Activated naive CD4-positive, alpha-beta T cell treated with Interleukin-2 at 50 U/mL for 16 hours (primary cell): ENCODE measurements around the gene BSDC1.

ENCODE experiments used
- DNase-seq: peaks from one replicate; pipeline ENCODE4 v3.0.0-alpha.2; 2020

Gene BSDC1

DNA sequence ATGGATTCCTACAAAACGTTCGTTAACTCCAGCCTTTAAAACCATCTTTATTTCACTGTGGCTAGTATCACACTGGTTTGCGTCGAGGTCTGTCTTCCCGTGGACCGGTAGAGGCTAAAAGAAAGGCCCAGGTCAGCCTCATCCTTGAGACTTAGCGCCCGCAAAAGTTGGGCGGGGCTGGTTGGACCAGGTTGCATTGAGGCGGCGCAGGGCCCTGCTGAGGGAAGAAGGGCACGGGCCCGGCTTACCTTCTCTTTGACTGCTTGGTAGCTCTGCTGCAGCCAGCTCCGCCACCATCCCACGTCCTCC lies 455 bp downstream of the BSDC1 start:
- peak; percentile 40 for DNase-seq

DNA sequence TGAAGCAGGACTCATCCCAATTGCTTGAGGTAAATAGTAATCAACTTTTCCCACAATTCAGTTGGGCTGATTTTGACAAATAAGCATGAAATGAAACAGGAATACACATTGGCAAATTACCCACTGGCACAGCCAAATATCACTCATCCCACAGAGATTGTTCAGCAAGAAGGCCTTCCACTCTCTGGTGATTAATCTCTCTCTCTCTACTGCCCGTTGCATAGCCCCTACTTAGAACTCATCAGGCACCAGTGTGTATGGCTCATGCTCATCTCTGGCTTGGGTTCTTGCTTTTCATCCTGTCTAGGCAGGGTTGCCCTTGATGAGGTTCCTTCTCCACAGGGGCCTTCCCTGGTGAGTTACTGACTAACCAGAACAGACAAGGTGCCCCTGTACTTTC lies 1.1 kb downstream of the BSDC1 start:
- peak; percentile 9 for DNase-seq

DNA sequence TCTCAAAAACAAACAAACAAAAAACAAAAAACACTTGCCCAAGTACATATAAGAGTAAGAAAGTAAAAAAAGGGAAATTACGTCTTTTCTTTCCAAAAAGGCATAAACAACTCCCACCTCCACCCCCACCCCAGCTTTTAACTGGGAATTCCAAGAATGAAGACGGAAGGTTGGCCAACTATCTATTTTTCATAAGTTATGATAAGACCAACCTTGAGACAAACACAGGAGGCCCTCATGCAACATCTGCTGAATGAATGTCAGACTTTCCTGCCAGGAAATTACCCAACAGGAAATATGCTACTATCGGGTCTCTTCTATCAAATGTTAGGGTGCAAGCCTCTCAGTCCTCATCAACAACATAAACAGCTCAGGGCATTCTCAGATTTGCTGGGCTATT lies 1.9 kb downstream of the BSDC1 start:
- no peak for DNase-seq

DNA sequence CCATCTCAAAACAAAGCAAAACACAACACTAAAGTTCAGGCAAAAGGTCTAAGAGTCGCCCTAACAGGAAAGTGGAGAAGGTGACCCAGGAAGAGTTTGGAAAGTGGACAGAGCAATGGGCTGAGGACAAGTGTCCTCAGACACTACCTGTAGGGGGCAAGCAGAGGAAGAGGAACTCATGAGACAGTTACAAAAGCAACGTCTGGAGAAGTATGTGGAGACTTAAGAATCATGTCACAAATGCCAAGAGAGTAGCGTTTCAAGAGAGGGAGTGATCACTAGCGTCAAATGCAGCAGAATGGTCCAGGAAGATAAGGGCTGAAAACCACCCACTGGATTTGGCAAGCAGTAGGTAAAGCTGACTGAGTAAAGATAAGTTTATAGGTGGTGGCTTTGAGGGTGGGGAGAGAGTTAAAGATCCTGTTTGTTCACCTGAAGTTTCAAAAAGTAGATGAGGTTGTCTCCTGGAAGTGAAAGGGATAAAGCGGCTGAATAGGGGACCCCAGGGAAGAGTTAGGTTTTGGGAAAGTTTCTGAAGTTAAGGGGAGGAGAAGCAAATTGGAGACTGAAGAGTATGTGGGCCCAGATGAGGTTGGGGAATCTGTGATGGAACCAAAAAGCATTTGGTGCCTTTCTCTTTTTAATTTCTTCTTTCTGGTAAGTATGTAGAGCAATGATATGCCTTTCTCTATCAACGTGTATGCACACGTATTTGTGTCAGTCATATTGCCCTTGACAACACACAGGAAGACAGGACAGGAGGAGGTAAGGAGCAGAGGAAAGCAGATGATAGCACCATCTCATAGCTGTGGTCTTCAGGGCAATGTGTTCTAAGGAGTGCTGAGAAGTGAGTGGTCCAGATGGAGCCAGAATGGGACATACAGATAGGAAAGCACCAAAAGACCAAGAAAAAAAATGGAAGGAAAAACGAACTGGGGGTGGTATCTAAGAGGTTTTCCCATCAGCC lies 3.1 kb downstream of the BSDC1 start:
- no peak for DNase-seq

- no peak for DNase-seq
Measured at GRCh38 chr1:32388641-32389040, 5.6 kb downstream of the BSDC1 start.

DNA sequence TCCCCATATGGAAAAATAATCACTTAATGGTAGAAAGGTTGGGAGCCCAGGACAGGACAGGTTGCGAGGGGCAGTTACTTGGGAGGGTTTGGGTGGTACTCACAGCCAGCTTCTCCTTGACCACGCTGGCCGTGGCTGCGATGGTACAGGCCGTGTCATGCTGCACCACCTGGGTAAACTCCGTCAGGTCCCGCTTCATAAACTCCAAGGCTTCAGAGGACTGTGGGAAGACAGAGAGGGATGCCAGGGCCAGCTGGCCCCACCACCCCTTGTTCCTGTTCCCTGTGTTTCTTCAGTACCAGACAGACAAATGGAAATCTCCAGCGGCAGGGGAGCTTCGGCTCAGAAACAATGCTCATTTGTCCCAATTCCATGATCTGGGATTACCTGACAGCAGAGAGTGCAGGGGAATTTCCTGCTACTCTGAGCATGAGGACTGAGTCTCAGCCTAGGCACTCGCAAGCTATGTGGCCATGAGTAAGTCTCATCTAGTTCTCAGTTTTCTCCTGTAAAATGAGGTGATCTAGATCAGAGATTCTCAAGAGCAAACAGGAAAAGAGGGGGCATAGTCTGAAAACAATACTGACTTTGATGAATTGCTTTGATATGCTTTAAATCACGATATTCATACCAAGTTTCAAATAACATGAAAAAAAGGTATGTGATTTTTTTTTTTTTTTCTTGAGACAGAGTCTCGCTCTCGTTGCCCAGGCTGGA lies 7.4 kb downstream of the BSDC1 start:
- DNase-seq: no peak

- DNase-seq: no peak
Measured at GRCh38 chr1:32380057-32380456, 14.2 kb downstream of the BSDC1 start.

DNA sequence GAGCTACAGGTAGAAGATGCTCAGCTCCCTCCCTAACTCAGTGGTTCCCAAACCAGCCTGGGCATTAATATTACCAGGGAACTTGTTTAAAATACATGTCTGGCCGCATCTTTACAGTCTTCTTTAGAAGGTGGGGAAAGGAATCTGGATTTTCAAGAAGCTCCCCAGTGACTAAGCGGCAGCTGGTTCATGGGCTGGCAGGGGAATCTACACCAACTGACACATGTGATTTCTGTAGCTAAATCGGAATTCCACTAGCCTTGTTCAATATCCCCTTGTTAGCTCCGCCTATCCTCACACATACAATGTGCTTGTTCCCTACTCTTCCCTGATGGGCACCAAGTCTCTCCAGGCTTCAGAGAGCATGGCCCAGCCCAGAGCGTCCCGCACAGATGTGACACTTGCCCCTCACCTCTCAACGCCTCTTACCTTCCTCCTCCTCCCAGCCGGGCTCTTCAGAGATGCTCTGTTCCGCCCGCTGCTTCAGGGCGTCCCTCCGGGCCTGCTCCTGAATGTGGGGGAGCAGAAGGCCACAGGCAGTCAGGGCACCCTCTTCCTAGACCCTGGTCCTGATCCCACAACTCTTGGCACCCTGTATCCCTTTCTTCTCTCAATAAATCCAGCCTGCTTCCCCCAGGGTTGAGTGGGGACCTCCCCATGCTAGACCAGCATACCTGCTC lies 16.6 kb downstream of the BSDC1 start:
- no peak for DNase-seq

GRCh38 chr1:32376199-32376598 lies 18.0 kb downstream of the BSDC1 start:
- DNase-seq: no peak

DNA sequence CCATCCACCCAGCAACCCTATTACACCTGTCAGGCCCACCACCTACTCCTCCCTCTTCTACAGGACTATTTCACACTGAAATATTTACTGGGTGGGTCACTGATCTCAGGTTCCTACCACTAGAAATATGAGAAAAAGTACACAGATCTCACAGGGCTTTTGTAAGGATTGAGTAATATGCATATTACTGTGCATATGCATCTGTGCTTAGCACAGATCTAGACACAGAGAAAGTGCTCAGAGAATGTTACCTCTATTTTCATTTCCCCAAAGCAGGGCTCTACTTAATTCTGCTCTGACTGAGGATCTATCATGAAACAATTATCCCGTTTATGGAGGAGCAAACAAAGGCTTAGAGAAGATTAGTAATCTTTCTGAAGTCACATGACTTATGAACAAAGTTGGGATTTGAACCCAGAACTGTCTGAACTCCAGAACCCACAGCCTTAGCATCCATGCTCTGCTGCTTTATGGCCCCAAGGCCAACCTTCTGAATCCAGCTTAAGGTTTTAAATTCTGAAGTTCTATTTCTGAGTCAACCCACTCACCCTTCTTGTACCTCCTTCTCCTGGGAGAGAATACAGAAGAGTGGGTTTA lies 20.1 kb downstream of the BSDC1 start:
- no peak for DNase-seq

DNA sequence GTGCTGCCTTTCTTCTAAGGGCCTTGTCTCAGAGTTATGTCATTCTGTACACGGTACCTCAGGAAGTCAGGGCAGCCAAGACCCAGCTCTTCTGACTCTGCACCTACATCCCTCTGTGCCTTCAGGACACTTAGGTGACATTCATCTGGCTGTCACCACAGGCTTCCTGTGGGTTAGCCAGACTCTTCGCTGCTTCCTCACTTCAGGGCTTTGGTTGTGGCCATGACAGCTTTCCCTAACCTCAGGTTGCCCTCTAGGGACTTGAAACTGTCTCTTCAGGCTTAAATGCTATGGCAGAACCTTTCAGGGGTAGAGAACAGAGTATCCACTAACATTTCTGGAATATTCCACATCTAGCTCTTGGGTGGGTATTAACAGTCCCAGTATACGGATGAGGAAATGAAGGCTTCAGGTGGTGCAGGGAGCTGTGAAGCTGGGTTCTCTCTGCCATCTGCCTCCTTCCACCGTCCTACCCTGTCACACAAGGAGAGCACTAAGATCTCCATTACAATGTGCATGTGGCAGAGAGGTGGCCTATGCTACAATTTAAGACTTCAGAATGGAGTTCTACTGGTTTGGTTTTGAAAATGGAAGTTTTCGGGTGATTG lies 22.0 kb downstream of the BSDC1 start:
- DNase-seq: peak; percentile 35

DNA sequence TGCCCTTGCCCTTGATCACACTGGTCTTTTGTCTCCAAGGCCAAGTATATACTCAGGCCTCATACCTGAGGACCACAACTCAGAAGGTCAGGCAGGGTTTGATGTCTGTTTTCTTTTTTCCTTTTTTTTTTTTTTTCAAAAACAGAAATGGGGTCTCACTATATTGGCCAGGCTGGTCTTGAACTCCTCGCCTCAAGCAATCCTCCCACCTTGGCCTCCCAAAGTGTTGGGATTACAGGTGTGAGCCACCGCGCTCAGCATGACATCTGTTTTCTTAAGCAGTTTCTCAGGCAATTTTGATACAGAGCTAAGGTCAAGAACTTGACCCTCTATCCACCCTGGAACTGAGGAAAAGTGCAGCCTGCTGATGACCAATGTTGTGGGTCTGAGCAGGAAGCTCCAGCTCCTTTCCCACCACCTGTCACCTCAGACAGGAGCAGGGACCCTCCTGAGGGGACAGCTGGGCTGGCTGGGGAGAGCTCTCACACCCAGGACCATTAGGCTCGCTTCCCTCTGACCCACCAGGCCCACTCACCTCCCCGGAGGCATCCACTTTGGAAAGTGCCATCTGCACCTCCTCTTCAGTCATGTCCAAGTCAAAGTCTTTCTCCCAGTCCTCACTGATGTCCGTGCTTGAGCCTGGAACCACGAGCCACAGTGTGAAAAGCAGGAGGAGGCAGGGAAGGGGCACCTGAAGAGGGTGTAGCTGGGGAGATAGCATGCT lies 26.2 kb downstream of the BSDC1 start:
- no peak for DNase-seq

GRCh38 chr1:32365445-32365844 lies 28.8 kb downstream of the BSDC1 start:
- no peak for DNase-seq

DNA sequence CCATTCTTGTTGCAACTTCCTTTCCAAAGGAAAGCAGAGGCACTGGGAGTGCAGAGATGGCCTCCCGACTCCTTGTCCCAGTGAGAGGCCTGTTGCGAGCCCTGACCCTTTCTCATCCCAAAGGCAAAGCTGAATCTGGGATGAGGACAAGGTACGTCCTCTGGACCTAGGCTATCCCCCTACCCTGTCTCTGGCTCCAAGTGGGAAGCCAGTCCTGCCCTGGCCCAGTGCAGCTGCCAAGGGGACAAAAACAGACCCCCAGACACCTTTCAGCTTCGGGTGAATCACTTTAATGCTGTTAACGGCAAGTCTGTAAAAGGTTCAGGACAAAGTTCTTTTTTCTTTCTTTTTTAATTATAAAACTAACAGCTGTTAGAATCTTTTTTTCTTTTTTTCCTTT lies 29.4 kb downstream of the BSDC1 start:
- no peak for DNase-seq

- DNase-seq: no peak
Measured at GRCh38 chr1:32363713-32364112, 30.5 kb downstream of the BSDC1 start.

GRCh38 chr1:32362474-32363313 lies 31.5 kb downstream of the BSDC1 start, which contains the start of the genes FAM229A and TSSK3:
Gene FAM229A, minus strand, starts transcription at chr1:32362485. Its CDS starts 394 bp downstream, at chr1:32362091.
Gene TSSK3, plus strand, starts transcription at chr1:32362539. Its CDS starts 163 bp downstream, at chr1:32362702.
- no peak for DNase-seq

GRCh38 chr1:32361674-32362473 lies 32.4 kb downstream of the BSDC1 start:
- DNase-seq: peak; percentile 26

GRCh38 chr1:32361308-32361673 lies 33.0 kb downstream of the BSDC1 start:
- DNase-seq: no peak

- no peak for DNase-seq
Measured at GRCh38 chr1:32358435-32358834, 35.8 kb downstream of the BSDC1 start.

DNA sequence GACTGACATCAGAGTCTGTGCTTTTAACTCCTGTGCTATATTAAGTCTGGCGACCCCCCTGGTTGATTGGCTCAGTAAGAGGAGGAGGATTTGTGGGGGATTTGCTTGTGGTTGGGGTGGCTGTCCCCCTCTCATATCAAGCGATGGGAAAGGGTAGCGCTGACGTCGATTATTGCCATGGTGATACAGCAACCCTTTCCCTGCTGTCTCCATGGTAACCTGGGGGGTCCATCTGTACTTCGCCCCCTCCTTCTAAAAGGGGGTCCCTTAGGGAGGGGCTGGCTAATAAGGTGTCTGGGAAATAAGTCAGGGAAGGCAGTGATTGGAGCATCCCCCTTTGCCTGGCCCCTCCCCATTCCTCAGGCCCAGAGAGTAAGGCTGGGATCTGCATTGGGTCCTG lies 36.6 kb downstream of the BSDC1 start:
- DNase-seq: no peak
